ENCODE data around the gene TRPM5. TPM values are rescaled to one million over a fixed set of nuclear protein-coding genes. Genes with fewer than 3 reads are reported as not detected.

TRPM5 gene
- polyA plus RNA-seq, 1 donor (not counting 4 experiments of a cell fraction or from before 2014, with no cell fraction given) = not detected

DNA sequence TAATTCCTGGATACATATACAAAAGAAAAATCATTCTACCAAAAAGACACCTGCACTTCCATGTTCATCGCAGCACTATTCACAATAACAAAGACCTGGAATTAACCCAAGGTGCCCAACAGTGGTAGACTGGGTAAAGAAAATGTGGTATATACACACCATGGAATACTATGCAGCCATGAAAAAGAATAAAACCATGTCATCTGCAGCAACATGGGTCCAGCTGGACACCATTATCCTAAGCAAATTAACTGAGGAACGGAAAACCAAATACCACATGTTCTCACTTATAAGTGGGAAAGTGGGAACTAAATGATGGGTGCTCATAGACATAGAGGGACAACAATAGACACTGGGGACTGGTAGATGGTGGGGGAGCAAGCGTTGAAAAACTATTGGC lies 4.5 kb downstream of the TRPM5 start:
- Histone ChIP-seq H3K9me3 (ENCODE audit: control insufficient read depth, low read depth, low read length) (no peaks in the 10 kb centered on the region), H3K9ac (ENCODE audit: control insufficient read depth, extremely low read depth, insufficient read depth, low read length) (no peak overlapping the region), H3K4me1 (ENCODE audit: control insufficient read depth, extremely low read depth, insufficient read depth, low read length) (no peaks in the 10 kb centered on the region), H4K20me1 (ENCODE audit: control insufficient read depth, extremely low read depth, insufficient read depth, low read length) (no peaks in the 10 kb centered on the region), H3K36me3 (ENCODE audit: control insufficient read depth in 2 of 2, extremely low read depth in 1 of 2, insufficient read depth in 2 of 2, low read length in 2 of 2) (no peaks in the 10 kb centered on the region), H3K27me3 (ENCODE audit: control insufficient read depth, extremely low read depth, insufficient read depth, low read length) (peaks cover 13% of the 10 kb centered on the region), H3K4me3 (ENCODE audit: control insufficient read depth in 2 of 3, extremely low read depth in 1 of 3, insufficient read depth in 2 of 3, low read depth in 1 of 3, low read length in 3 of 3) (no peak overlapping the region), H3K27ac (ENCODE audit: control insufficient read depth, insufficient read depth, low read length) (no peak overlapping the region), H3K79me2 (ENCODE audit: control insufficient read depth, insufficient read depth, low read length) (no peaks in the 10 kb centered on the region), H3K4me2 (ENCODE audit: control insufficient read depth, extremely low read depth, insufficient read depth, low read depth, low read length) (no peak overlapping the region), H3K9me1 (ENCODE audit: control insufficient read depth, extremely low read depth, insufficient read depth, low read length) (no peaks in the 10 kb centered on the region), H2AFZ (ENCODE audit: control insufficient read depth, low read length) (no peak overlapping the region)
- FAIRE-seq (no peak), DNase-seq (ENCODE audit: low read depth, low spot score) (no peak)
- dilution Hi-C loops (cut with MboI; ENCODE audit: extremely low pct_ligation_motif_present, low sequenced_read_pairs) = no loop called here
- TF ChIP-seq, protein P1, sequence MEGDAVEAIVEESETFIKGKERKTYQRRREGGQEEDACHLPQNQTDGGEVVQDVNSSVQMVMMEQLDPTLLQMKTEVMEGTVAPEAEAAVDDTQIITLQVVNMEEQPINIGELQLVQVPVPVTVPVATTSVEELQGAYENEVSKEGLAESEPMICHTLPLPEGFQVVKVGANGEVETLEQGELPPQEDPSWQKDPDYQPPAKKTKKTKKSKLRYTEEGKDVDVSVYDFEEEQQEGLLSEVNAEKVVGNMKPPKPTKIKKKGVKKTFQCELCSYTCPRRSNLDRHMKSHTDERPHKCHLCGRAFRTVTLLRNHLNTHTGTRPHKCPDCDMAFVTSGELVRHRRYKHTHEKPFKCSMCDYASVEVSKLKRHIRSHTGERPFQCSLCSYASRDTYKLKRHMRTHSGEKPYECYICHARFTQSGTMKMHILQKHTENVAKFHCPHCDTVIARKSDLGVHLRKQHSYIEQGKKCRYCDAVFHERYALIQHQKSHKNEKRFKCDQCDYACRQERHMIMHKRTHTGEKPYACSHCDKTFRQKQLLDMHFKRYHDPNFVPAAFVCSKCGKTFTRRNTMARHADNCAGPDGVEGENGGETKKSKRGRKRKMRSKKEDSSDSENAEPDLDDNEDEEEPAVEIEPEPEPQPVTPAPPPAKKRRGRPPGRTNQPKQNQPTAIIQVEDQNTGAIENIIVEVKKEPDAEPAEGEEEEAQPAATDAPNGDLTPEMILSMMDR (optimal IDR thresholded peaks at IDR 0.05 in 1 of 3, IDR thresholded peaks at IDR 0.05 in 1 of 3, conservative IDR thresholded peaks at IDR 0.05 in 1 of 3; ENCODE audit: extremely low read depth in 1 of 3, insufficient read depth in 2 of 3, low read length in 3 of 3) = no peak
- TF ChIP-seq EZH2 (IDR thresholded peaks at IDR 0.05; ENCODE audit: low read length) = no peak

- dilution Hi-C loops (cut with MboI; ENCODE audit: extremely low pct_ligation_motif_present, low sequenced_read_pairs) = no loop called here
- H3K36me3 ChIP-seq (ENCODE audit: control insufficient read depth in 2 of 2, extremely low read depth in 1 of 2, insufficient read depth in 2 of 2, low read length in 2 of 2) = no peaks in the 10 kb centered on the region
- no peaks in the 10 kb centered on the region for H3K4me1 ChIP-seq (ENCODE audit: control insufficient read depth, extremely low read depth, insufficient read depth, low read length)
- H3K9me3 ChIP-seq (ENCODE audit: control insufficient read depth, low read depth, low read length) = no peaks in the 10 kb centered on the region
- no peaks in the 10 kb centered on the region for H3K79me2 ChIP-seq (ENCODE audit: control insufficient read depth, insufficient read depth, low read length)
- H3K4me2 ChIP-seq (ENCODE audit: control insufficient read depth, extremely low read depth, insufficient read depth, low read depth, low read length) = no peak overlapping the region
- H3K9me1 ChIP-seq (ENCODE audit: control insufficient read depth, extremely low read depth, insufficient read depth, low read length) = no peaks in the 10 kb centered on the region
- no peak overlapping the region for H2AFZ ChIP-seq (ENCODE audit: control insufficient read depth, low read length)
- no peak for FAIRE-seq
- no peak for DNase-seq (ENCODE audit: low read depth, low spot score)
- H3K27ac ChIP-seq (ENCODE audit: control insufficient read depth, insufficient read depth, low read length) = no peak overlapping the region
- H4K20me1 ChIP-seq (ENCODE audit: control insufficient read depth, extremely low read depth, insufficient read depth, low read length) = no peaks in the 10 kb centered on the region
- H3K4me3 ChIP-seq (ENCODE audit: control insufficient read depth in 2 of 3, extremely low read depth in 1 of 3, insufficient read depth in 2 of 3, low read depth in 1 of 3, low read length in 3 of 3) = no peak overlapping the region
- H3K9ac ChIP-seq (ENCODE audit: control insufficient read depth, extremely low read depth, insufficient read depth, low read length) = no peak overlapping the region
- H3K27me3 ChIP-seq (ENCODE audit: control insufficient read depth, extremely low read depth, insufficient read depth, low read length) = no peaks in the 10 kb centered on the region
- TF ChIP-seq, protein P1 (optimal IDR thresholded peaks at IDR 0.05 in 1 of 3, IDR thresholded peaks at IDR 0.05 in 1 of 3, conservative IDR thresholded peaks at IDR 0.05 in 1 of 3; ENCODE audit: extremely low read depth in 1 of 3, insufficient read depth in 2 of 3, low read length in 3 of 3) = no peak
- TF ChIP-seq EZH2 (IDR thresholded peaks at IDR 0.05; ENCODE audit: low read length) = no peak
Observed at GRCh38 chr11:2437516-2437915, 6.8 kb downstream of the TRPM5 start.
